Medulla oblongata (tissue), 1 donor: ENCODE measurements around the gene TMEM63A.
"Not testable (repeated sequence)": the region's sequence is repeated elsewhere in the genome, so short reads cannot be mapped to it uniquely, and the experiment has no call there.

Source experiments
- DNase-seq: peaks from one replicate; pipeline ENCODE4 v3.0.0-alpha.2; 2015; ENCODE audit errors: extremely low spot score

Gene TMEM63A

DNA sequence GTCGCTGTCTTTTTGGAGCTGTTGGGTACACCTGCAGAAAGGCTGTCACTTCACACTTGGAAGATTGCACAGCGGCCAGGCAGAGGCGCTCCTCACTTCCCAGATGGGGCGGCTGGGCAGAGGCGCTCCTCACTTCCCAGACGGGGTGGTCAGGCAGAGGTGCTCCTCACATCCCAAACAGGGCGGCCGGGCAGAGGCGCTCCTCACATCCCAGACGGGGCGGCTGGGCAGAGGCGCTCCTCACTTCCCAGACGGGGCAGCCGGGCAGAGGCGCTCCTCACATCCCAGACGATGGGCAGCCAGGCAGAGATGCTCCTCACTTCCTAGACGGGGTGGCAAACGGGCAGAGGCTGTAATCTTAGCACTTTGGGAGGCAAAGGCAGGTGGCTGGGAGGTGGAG lies 86.1 kb downstream of the TMEM63A start:
- not testable (repeated sequence) for DNase-seq
